Prostate gland (tissue), 2 donors: Measurements from ENCODE around the gene ZNF565. TPM values are rescaled to one million over a fixed set of nuclear protein-coding genes. Genes with fewer than 3 reads are reported as not detected.

Experiments used
- DNase-seq: peaks from one replicate; pipeline ENCODE4 v3.0.0-alpha.2; 2019; ENCODE audit warnings: low spot score
- H3K27ac ChIP-seq, 2 donors: fragments of 200-600 bp; sonication (generic); 2 replicates each; pipeline ENCODE4 v1.5.1; 2017 to 2019
- H3K27me3 ChIP-seq: fragments of 200-600 bp; sonication (generic); replicated peaks from 2 replicates; pipeline ENCODE4 v1.5.1; 2019; ENCODE audit not compliant: insufficient read depth
- H3K36me3 ChIP-seq, 2 donors: fragments of 200-600 bp; sonication (generic); 1 replicate in 1 of 2; 2 replicates in 1 of 2; pipeline versions ENCODE4 v1.5.1 to v1.8.1; 2017 to 2019
- H3K4me1 ChIP-seq: fragments of 200-600 bp; sonication (generic); replicated peaks from 2 replicates; pipeline ENCODE4 v1.5.1; 2019
- H3K4me3 ChIP-seq, 2 donors: fragments of 200-600 bp; sonication (generic); 2 replicates each; pipeline ENCODE4 v1.5.1; 2017 to 2019
- H3K9me3 ChIP-seq: fragments of 200-600 bp; sonication (generic); 2 replicates; pipeline ENCODE4 v1.5.1; 2017
- CTCF ChIP-seq, 4 experiments: fragments of 200-600 bp in 2 of 4; fragments of 450-650 bp in 2 of 4; sonication (generic) in 2 of 4; IDR thresholded peaks; 1 replicate in 3 of 4; 2 replicates in 1 of 4; pipeline ENCODE4 v1.5.1; 2016 to 2019; ENCODE audit warnings: antibody characterized with exemption in 4 of 4, mild to moderate bottlenecking in 2 of 4, moderate library complexity in 2 of 4
- POLR2A ChIP-seq: fragments of 450-650 bp; IDR thresholded peaks from one replicate; pipeline ENCODE4 v1.6.1; 2016; ENCODE audit warnings: antibody characterized with exemption, mild to moderate bottlenecking
- POLR2AphosphoS5 ChIP-seq: sonication (generic); formaldehyde crosslinking; IDR thresholded peaks from one replicate; pipeline ENCODE4 v1.6.1; 2017; ENCODE audit warnings: antibody characterized with exemption
- WGBS: methylation state at CpG from one replicate; pipeline ENCODE4 v1.1.5; 2018; 5-methylcytosine and 5-hydroxymethylcytosine counted together
- intact Hi-C: fragments of 100-400 bp; cut with DNase I; formaldehyde crosslinking; loops from one replicate; pipeline ENCODE4 v1.14.2; 2022
- total RNA-seq, 2 donors: library from RNA; depleted of rRNA; stranded (reverse); fragments of >200 nt; gene quantifications; one replicate each; pipeline ENCODE4 v1.1.0, GENCODE V29; 2016

Gene ZNF565
- total RNA-seq, 2 donors from 2014 or later: 3.6 to 6.4 TPM

- Histone ChIP-seq H3K27ac (no peak overlapping the region), H3K4me1 (no peaks in the 10 kb centered on the region), H3K27me3 (no peaks in the 10 kb centered on the region), H3K9me3 (no peaks in the 10 kb centered on the region), H3K4me3 (peak overlapping the region; percentile 32 to 34), H3K36me3 (no peaks in the 10 kb centered on the region)
- intact Hi-C loops: no loop called here
- DNase-seq: no peak
- 71% methylated on average over 39 of the region's 42 CpGs for whole genome bisulfite sequencing
- TF ChIP-seq POLR2AphosphoS5 (no peak), CTCF (IDR thresholded peaks at IDR 0.05) (no peak), POLR2A (no peak)
These were observed 42.5 kb upstream of the ZNF565 start for GRCh38 chr19:36256853-36257519.

- H3K9me3 ChIP-seq: no peaks in the 10 kb centered on the region
- 97% methylated on average over 15 of the region's 15 CpGs for WGBS
- no peak overlapping the region for H3K4me3 ChIP-seq
- DNase-seq: no peak
- no peak for TF ChIP-seq CTCF (IDR thresholded peaks at IDR 0.05)
- no peak for TF ChIP-seq POLR2A
- TF ChIP-seq POLR2AphosphoS5: no peak
- H3K27ac ChIP-seq: no peak overlapping the region
- H3K27me3 ChIP-seq: no peaks in the 10 kb centered on the region
- intact Hi-C loops: no loop called here
- H3K36me3 ChIP-seq: no peaks in the 10 kb centered on the region
- no peaks in the 10 kb centered on the region for H3K4me1 ChIP-seq
These were observed 41.6 kb upstream of the ZNF565 start for GRCh38 chr19:36256064-36256463.

GRCh38 chr19:36255316-36255715 lies 40.9 kb upstream of the ZNF565 start:
- TF ChIP-seq POLR2AphosphoS5 (no peak), POLR2A (no peak), CTCF (IDR thresholded peaks at IDR 0.05) (no peak)
- no peaks in the 10 kb centered on the region for H3K9me3 ChIP-seq
- intact Hi-C loops: no loop called here
- H3K27me3 ChIP-seq: no peaks in the 10 kb centered on the region
- no peak overlapping the region for H3K4me3 ChIP-seq
- H3K36me3 ChIP-seq: no peaks in the 10 kb centered on the region
- H3K27ac ChIP-seq: no peak overlapping the region
- DNase-seq: no peak
- no peaks in the 10 kb centered on the region for H3K4me1 ChIP-seq
- WGBS: 95% methylated on average over 28 of the region's 28 CpGs

GRCh38 chr19:36254848-36255247 lies 40.4 kb upstream of the ZNF565 start:
- no peak for TF ChIP-seq POLR2A
- TF ChIP-seq POLR2AphosphoS5: no peak
- TF ChIP-seq CTCF (IDR thresholded peaks at IDR 0.05): no peak
- intact Hi-C loops: no loop called here
- no peaks in the 10 kb centered on the region for H3K9me3 ChIP-seq
- H3K27ac ChIP-seq: no peak overlapping the region
- DNase-seq: no peak
- H3K4me1 ChIP-seq: no peaks in the 10 kb centered on the region
- H3K27me3 ChIP-seq: no peaks in the 10 kb centered on the region
- 87% methylated on average over 11 of the region's 11 CpGs for WGBS
- H3K4me3 ChIP-seq: no peak overlapping the region
- H3K36me3 ChIP-seq: no peaks in the 10 kb centered on the region

- no peaks in the 10 kb centered on the region for H3K27me3 ChIP-seq
- H3K4me1 ChIP-seq: no peaks in the 10 kb centered on the region
- H3K9me3 ChIP-seq: no peaks in the 10 kb centered on the region
- intact Hi-C loops: no loop called here
- H3K27ac ChIP-seq: no peak overlapping the region
- 83% methylated on average over 1 of the region's 1 CpG for WGBS
- no peak overlapping the region for H3K4me3 ChIP-seq
- no peaks in the 10 kb centered on the region for H3K36me3 ChIP-seq
- no peak for TF ChIP-seq CTCF (IDR thresholded peaks at IDR 0.05)
- TF ChIP-seq POLR2A: no peak
- TF ChIP-seq POLR2AphosphoS5: no peak
- no peak for DNase-seq
These were observed 37.6 kb upstream of the ZNF565 start for GRCh38 chr19:36252047-36252446.
